Measurements from ENCODE around the gene RPS5.
"Not testable (repeated sequence)": the region's sequence is repeated elsewhere in the genome, so short reads cannot be mapped to it uniquely, and the experiment has no call there.

Gene RPS5

GRCh38 chr19:58356766-58357480 is 30.1 kb upstream of the RPS5 start:
- DNase-seq: no peak

DNA sequence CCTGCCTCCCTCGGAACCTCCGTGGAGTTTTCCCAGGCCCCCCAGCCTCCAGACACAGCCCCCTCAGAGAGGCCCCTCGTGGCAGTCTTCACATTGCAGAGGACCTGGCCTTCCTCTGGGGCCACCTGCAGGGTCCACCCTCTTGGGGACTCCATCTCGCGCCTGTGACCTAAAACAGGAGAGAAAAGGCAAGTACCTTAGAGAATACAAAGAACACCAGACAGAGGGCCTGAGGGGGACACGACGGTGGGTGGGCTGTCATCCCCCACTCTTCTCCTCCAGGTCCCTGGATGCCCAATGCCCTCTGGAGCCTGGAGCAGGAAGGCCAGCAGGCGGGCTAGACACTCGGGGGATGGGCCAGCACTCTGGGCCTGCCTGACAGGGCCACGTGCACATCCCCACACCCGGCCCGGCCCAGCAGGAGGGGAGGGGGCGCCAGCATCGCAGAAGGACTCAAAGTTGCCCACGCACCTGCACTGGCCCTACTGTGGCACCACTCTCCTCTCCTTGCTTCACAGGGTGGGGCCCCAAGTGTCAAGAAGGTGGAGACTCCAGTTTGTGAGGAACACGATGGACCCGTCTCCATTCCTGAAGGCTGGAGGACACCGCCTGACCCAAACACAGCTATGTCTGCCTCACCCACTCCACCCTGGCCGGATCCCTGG is 29.5 kb upstream of the RPS5 start:
- no peak for DNase-seq

DNA sequence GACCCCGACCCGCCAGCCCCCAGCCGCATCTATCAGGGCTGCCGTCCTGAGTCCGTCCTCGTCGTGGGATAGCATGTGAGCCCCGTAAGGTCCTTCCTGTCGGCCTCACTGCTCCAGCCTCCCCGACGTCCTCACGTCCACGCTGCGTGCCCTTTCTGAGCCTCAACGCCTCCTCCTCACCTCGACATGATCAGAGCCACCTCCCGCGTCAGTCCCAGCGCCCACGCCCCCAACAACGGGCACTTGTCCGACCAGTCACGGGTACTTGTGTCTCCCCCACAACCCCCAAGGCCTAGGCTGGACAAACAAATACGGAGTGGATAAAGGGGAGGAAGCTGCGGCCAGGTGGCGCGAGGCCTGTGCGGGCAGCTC is 25.2 kb upstream of the RPS5 start:
- peak; percentile 24 for DNase-seq

DNA sequence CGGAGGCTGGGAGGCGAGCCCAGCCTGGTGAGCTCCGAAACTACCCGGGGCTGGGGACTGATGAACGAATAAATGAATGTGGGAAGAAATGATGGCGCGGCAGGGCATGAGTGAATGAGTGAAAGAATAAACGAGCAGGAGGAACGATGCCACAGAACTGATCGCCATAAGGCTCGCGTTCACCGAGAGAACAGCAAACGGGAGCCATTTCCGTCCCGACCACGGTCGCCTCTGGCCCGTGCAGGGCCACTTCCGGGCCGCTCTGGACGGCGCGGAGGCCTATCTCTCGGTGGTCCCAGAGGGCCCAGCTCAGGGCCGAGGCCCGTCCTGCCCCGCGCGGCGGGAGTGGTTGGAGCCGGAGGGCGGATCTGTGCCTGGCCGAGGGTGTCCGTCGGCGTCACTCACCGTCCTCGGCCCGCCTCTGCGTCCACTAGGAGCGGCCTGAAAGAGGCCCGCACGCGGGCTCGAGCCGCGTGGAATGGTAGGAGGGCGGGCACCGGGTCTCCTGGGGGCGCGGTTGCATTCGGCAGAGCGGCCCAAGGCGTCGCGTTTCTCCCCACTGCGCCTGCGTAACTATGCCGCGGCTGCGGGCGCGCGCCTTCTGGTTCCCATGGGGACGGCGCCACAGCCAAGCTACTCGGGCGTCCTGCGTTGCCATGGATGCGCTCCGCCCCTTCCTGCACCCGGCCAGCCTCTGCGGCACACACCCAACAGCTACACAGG is 24.6 kb upstream of the RPS5 start, which contains the start of gene ZNF497:
Gene ZNF497, minus strand, starts transcription at position 480 of the 723 bp plus-strand sequence. CDS start 5,116 bp downstream, outside the sequence.
- DNase-seq: peak; percentile 95

- DNase-seq: no peak
These were observed 22.9 kb upstream of the RPS5 start for GRCh38 chr19:58364146-58364545.

GRCh38 chr19:58366585-58367430 is 20.3 kb upstream of the RPS5 start:
- DNase-seq: no peak

GRCh38 chr19:58367698-58368454 is 19.2 kb upstream of the RPS5 start:
- DNase-seq: no peak

- DNase-seq: no peak
These were observed 18.3 kb upstream of the RPS5 start for GRCh38 chr19:58368561-58369360.

GRCh38 chr19:58372311-58373133 is 14.5 kb upstream of the RPS5 start:
- no peak for DNase-seq

- DNase-seq: no peak
These were observed 12.9 kb upstream of the RPS5 start for GRCh38 chr19:58374200-58374599.

DNA sequence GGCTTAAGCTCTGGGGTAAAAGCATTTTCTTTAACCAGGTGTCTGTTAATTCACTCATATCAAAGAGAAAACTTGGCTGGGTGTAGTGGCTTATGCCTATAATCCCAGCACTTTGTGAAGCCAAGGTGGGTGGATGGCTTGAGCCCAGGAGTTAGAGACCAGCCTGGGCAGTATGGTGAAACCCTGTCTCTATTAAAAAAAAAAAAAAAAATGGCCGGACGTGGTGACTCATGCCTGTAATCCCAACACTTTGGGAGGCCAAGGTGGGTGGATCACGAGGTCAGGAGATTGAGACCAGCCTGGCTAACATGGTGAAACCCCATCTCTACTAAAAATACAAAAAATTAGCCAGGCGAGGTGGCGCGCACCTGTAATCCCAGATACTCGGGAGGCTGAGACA is 10.3 kb upstream of the RPS5 start:
- DNase-seq: not testable (repeated sequence)

DNA sequence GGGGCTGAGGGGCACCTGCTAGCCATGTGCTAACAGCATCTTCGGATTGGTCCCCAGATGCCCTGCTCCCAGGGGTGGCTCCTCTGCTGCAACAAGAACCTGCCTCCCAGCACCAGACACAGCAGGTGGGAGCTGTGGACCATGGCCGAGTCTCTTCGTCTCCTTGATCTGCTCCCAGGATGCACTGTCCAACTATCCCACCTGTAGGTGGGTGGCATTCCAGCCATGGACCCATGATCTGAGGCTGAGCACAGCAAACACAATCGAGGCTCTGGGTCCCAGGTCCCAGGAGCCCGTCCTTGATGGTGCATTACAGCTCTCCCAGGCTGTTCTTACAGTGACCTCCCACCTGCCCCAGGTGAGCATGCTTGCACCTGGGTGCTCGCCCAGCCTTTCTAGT is 7.8 kb upstream of the RPS5 start:
- DNase-seq: no peak

GRCh38 chr19:58380037-58380661 is 6.9 kb upstream of the RPS5 start:
- DNase-seq: no peak

GRCh38 chr19:58380662-58381459 is 6.2 kb upstream of the RPS5 start, which contains the start of gene ZNF837:
Gene ZNF837, minus strand, starts transcription at chr19:58381030. Its CDS starts 11,698 bp downstream, at chr19:58369332.
- peak; percentile 100 for DNase-seq

- no peak for DNase-seq
These were observed 5.4 kb upstream of the RPS5 start for GRCh38 chr19:58381460-58382212.

GRCh38 chr19:58382997-58383603 is 4.0 kb upstream of the RPS5 start:
- DNase-seq: no peak

DNA sequence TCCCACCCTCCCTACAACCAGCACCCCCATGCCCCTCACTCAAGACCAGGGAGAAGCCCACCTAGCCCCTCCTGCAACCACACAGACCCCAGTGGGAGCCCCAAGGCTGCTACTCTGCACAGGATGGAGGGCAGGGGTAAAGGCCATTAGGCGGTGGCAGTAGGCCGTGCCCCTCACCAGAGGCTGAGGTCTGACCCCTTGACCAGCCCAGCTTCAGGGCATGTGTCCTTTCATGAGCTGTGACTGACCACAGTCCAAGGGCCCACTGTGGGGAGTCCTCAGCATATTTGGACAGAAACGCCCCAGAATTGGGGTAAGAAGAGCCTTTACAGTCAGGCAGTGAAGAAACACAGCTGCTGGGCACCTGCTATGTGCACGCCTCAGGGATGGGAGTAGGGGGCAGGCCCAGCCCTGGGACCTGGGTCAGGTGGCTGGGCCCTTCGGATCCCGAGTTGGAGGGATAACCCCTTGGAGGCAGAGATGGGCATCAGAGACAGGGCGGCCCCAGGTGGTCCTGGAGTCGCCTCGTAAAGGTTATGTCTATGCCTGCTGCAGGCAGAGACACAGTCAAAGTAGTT is 1.7 kb upstream of the RPS5 start:
- no peak for DNase-seq

Data from COR-L47 (cell line).